Stimulated activated CD4-positive, alpha-beta T cell treated with anti-CD3 and anti-CD28 coated beads, Interleukin-4, amount 100 ng/mL, for 4 hours (primary cell): ENCODE data around the gene F2.

Experiments
- DNase-seq, 2 experiments: peaks; one replicate each; pipeline ENCODE4 v3.0.0-alpha.2; 2020

Gene F2

GRCh38 chr11:46743693-46744339, 24.8 kb downstream of the F2 start:
- DNase-seq: no peak

DNA sequence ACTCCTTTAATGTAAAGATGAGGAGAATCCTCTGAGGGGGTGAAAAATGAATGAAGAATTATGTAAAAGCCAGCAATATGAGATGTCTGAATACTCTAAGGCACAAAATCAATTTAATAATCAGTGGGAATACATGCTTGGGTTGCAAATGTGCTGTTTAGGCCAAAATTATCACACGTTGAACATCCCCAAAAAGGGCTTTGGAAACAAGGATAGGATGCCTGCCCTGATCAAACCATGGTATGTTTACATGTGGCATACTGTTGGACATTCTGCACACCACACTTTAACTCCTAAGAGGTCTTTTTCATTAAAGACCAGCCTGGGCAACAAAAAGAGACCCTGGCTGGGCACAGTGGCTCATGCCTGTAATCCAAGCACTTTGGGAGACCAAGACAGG, 26.3 kb downstream of the F2 start:
- DNase-seq: no peak

- no peak for DNase-seq
These were observed 27.0 kb downstream of the F2 start for GRCh38 chr11:46745995-46746394.

GRCh38 chr11:46747150-46747549, 28.1 kb downstream of the F2 start:
- DNase-seq: no peak

DNA sequence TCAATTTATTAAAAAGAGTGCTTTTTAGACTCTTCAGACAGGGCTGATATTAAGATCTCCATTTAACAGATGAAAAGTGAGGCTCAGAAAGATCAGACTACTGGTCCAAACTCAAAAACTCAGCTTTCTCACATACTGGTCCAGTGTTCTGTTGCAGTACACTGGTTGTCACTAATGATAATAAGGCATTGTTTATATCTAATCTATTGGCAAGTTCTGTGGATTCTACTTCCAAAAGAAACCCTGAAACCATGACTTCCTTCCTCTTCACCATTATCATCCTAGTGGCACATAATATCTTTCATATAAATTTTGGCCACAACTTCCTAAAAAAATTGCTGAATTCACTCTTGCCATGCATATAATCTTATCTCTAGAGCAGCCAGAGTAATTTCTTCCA, 36.9 kb downstream of the F2 start:
- no peak for DNase-seq

DNA sequence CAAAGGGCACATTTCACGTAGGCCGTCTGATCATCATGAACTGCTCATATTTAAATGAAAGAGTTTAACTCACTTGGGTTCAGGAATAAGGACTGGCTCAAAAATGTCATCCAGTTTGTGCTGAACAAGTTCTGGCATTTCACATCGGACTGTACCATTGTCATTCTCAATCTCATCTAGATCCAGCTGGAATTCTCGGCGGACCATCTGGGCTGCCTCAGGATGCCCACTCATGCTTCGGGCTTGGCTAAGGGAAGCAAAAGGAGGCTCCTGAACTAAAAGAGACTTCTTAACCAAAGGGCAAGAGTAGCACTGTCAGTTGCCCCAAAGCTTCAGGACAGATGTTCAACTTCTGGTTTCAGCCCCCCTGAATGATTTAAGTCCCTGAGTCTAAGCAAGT, 40.2 kb downstream of the F2 start:
- no peak for DNase-seq

- no peak for DNase-seq
These were observed 41.6 kb downstream of the F2 start for GRCh38 chr11:46760429-46761128.

DNA sequence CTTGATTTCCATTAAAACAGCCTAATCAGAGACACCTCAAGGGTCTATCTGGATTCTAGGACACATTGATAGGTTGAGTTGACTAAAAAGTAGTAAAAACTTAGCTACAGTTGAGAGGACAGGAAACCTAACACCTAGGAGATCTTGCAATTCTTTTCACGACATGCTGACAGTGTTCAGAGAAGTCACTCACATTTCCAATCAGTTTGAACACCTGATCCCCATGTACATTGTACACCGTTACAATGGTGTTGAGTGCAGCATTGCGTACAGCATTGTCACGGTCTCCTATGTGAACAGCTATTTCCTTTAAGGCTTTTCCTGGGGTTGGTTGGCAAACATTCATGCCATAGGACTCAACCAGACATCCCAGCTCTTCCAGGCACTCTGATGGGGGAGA, 42.8 kb downstream of the F2 start:
- no peak for DNase-seq

GRCh38 chr11:46762248-46762647, 43.2 kb downstream of the F2 start:
- no peak for DNase-seq

- DNase-seq: no peak
These were observed 47.6 kb downstream of the F2 start for GRCh38 chr11:46766656-46767055.

- no peak for DNase-seq
These were observed 50.7 kb downstream of the F2 start for GRCh38 chr11:46769636-46770221.

DNA sequence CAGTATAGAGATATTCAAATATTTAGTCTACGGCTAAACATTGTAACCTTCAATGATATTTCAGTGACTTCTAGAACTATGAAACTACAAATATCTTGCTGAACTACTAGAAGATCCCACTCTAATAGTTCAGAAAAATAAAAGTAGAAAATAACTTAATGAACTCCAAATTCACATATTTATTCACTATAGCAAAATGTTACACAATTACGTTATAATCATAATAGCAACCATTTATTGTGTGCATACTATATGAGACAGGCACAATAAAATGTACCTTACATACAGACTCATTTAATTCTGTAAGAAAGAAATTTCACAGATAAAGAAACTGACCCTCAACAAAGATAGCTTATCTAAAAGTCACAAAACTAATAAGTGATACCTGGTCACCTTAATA, 57.9 kb downstream of the F2 start:
- no peak for DNase-seq

- DNase-seq: no peak
These were observed 59.4 kb downstream of the F2 start for GRCh38 chr11:46778416-46778815.
